Measurements from ENCODE around the gene SPIB. TPM values are rescaled to one million over a fixed set of nuclear protein-coding genes. Genes with fewer than 3 reads are reported as not detected.

SPIB gene
- total RNA-seq, 1 experiment from 2014 or later: 0.50 TPM

DNA sequence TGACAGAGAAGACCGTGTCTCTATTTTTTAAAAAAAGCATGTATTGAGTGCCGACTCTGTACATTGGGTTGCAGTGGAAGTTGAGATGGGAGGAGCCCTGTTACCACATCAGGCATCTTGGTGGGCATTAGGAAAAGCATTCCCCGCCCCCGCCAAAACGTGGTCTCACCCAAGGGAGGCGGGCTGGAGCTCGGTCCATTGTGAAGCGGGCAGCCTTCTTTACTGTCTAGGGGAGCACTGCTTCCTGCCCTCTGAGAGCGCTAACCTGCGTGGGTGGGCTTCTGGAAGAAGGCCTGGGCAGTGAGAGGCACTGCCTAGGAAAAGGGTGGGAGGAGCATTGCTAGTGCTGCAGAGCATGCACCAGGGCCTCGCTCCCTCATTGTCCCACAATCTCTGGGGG lies 38.6 kb upstream of the SPIB start:
- H3K9me3 ChIP-seq: no peaks in the 10 kb centered on the region
- peaks cover 6% of the 10 kb centered on the region; the same call in 1 of the 2 replicates for H3K4me1 ChIP-seq
- CTCF ChIA-PET: no interaction called here
- Mint-ChIP-seq H3K27me3 (ENCODE audit: insufficient read depth, unreplicated experiment) (no peaks in the 10 kb centered on the region), H3K4me3 (ENCODE audit: unreplicated experiment) (no peak overlapping the region), H3K4me1 (ENCODE audit: low read depth, unreplicated experiment) (peaks cover 7% of the 10 kb centered on the region), H3K36me3 (ENCODE audit: insufficient read depth, unreplicated experiment) (peaks cover 54% of the 10 kb centered on the region), H3K9me3 (ENCODE audit: unreplicated experiment) (no peaks in the 10 kb centered on the region), H3K27ac (ENCODE audit: unreplicated experiment) (no peak overlapping the region)
- intact Hi-C loops (cut with micrococcal nuclease; ENCODE audit: unreplicated experiment): no loop called here
- BruUV-seq (replicated peaks): no TSS peak
- H3K4me3 ChIP-seq (ENCODE audit: low read depth, low read length): no peak overlapping the region
- peaks cover 9% of the 10 kb centered on the region for H3K36me3 ChIP-seq (ENCODE audit: control insufficient read depth, insufficient read depth, low read length)
- no peaks in the 10 kb centered on the region for H3K27me3 ChIP-seq (replicated peaks; ENCODE audit: control insufficient read depth, insufficient read depth, low read length)
- no peak for DNase-seq
- TF ChIP-seq, protein P1, sequence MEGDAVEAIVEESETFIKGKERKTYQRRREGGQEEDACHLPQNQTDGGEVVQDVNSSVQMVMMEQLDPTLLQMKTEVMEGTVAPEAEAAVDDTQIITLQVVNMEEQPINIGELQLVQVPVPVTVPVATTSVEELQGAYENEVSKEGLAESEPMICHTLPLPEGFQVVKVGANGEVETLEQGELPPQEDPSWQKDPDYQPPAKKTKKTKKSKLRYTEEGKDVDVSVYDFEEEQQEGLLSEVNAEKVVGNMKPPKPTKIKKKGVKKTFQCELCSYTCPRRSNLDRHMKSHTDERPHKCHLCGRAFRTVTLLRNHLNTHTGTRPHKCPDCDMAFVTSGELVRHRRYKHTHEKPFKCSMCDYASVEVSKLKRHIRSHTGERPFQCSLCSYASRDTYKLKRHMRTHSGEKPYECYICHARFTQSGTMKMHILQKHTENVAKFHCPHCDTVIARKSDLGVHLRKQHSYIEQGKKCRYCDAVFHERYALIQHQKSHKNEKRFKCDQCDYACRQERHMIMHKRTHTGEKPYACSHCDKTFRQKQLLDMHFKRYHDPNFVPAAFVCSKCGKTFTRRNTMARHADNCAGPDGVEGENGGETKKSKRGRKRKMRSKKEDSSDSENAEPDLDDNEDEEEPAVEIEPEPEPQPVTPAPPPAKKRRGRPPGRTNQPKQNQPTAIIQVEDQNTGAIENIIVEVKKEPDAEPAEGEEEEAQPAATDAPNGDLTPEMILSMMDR (IDR thresholded peaks at IDR 0.05; ENCODE audit: insufficient read depth in 1 of 2, low read depth in 1 of 2, low read length in 1 of 2, severe bottlenecking in 1 of 2, unreplicated experiment in 1 of 2): no peak
- POLR2A ChIA-PET: no interaction called here

- Histone ChIP-seq H3K4me3 (ENCODE audit: low read depth, low read length) (no peak overlapping the region), H3K36me3 (ENCODE audit: control insufficient read depth, insufficient read depth, low read length) (peaks cover 9% of the 10 kb centered on the region), H3K9me3 (no peaks in the 10 kb centered on the region), H3K4me1 (peaks cover 6% of the 10 kb centered on the region; the same call in 1 of the 2 replicates), H3K27me3 (replicated peaks; ENCODE audit: control insufficient read depth, insufficient read depth, low read length) (no peaks in the 10 kb centered on the region)
- TF ChIP-seq, protein P1 (IDR thresholded peaks at IDR 0.05; ENCODE audit: insufficient read depth in 1 of 2, low read depth in 1 of 2, low read length in 1 of 2, severe bottlenecking in 1 of 2, unreplicated experiment in 1 of 2): no peak
- ChIA-PET POLR2A (no interaction called here), CTCF (no interaction called here)
- H3K4me3 Mint-ChIP-seq (ENCODE audit: unreplicated experiment): no peak overlapping the region
- H3K9me3 Mint-ChIP-seq (ENCODE audit: unreplicated experiment): no peaks in the 10 kb centered on the region
- peaks cover 57% of the 10 kb centered on the region for H3K36me3 Mint-ChIP-seq (ENCODE audit: insufficient read depth, unreplicated experiment)
- DNase-seq: no peak
- no peaks in the 10 kb centered on the region for H3K27me3 Mint-ChIP-seq (ENCODE audit: insufficient read depth, unreplicated experiment)
- intact Hi-C loops (cut with micrococcal nuclease; ENCODE audit: unreplicated experiment): no loop called here
- H3K27ac Mint-ChIP-seq (ENCODE audit: unreplicated experiment): no peak overlapping the region
- no TSS peak for BruUV-seq (replicated peaks)
- peaks cover 10% of the 10 kb centered on the region for H3K4me1 Mint-ChIP-seq (ENCODE audit: low read depth, unreplicated experiment)
Observed at GRCh38 chr19:50380751-50381151, 38.0 kb upstream of the SPIB start.

GRCh38 chr19:50381881-50382729 lies 36.6 kb upstream of the SPIB start:
- DNase-seq: no peak
- Histone ChIP-seq H3K4me3 (ENCODE audit: low read depth, low read length) (no peak overlapping the region), H3K9me3 (no peaks in the 10 kb centered on the region), H3K27me3 (replicated peaks; ENCODE audit: control insufficient read depth, insufficient read depth, low read length) (no peaks in the 10 kb centered on the region), H3K36me3 (ENCODE audit: control insufficient read depth, insufficient read depth, low read length) (peaks cover 9% of the 10 kb centered on the region), H3K4me1 (peaks cover 6% of the 10 kb centered on the region; the same call in 1 of the 2 replicates)
- ChIA-PET CTCF (no interaction called here), POLR2A (no interaction called here)
- Mint-ChIP-seq H3K27me3 (ENCODE audit: insufficient read depth, unreplicated experiment) (no peaks in the 10 kb centered on the region), H3K36me3 (ENCODE audit: insufficient read depth, unreplicated experiment) (peaks cover 53% of the 10 kb centered on the region), H3K9me3 (ENCODE audit: unreplicated experiment) (no peaks in the 10 kb centered on the region), H3K4me1 (ENCODE audit: low read depth, unreplicated experiment) (peaks cover 10% of the 10 kb centered on the region), H3K4me3 (ENCODE audit: unreplicated experiment) (no peak overlapping the region), H3K27ac (ENCODE audit: unreplicated experiment) (no peak overlapping the region)
- TF ChIP-seq, protein P1 (IDR thresholded peaks at IDR 0.05; ENCODE audit: insufficient read depth in 1 of 2, low read depth in 1 of 2, low read length in 1 of 2, severe bottlenecking in 1 of 2, unreplicated experiment in 1 of 2): no peak
- BruUV-seq (replicated peaks): no TSS peak
- intact Hi-C loops (cut with micrococcal nuclease; ENCODE audit: unreplicated experiment): no loop called here
